KOPT-K1 (cell line): ENCODE measurements around the gene ENTPD7.
"Not testable (repeated sequence)": the region's sequence is repeated elsewhere in the genome, so short reads cannot be mapped to it uniquely, and the experiment has no call there.

Source experiments
- H3K27ac ChIP-seq: fragments of 200-600 bp; sonication (generic); 2 replicates; pipeline ENCODE4 v1.5.1; 2016; ENCODE audit warnings: antibody characterized with exemption, mild to moderate bottlenecking, low read depth, low read length; ENCODE audit not compliant: poor library complexity, severe bottlenecking
- H3K36me3 ChIP-seq: fragments of 200-600 bp; sonication (generic); 2 replicates; pipeline ENCODE4 v1.5.1; 2017; ENCODE audit warnings: antibody characterized with exemption, mild to moderate bottlenecking, low read length, moderate library complexity; ENCODE audit not compliant: insufficient read depth
- H3K9me3 ChIP-seq: fragments of 200-600 bp; sonication (generic); 2 replicates; pipeline ENCODE4 v1.5.1; 2017; ENCODE audit warnings: antibody characterized with exemption, low read length, mild to moderate bottlenecking; ENCODE audit not compliant: insufficient read depth, poor library complexity, severe bottlenecking

ENTPD7 gene

GRCh38 chr10:99698504-99699080 is 39.3 kb downstream of the ENTPD7 start:
- H3K9me3 ChIP-seq: no peaks in the 10 kb centered on the region
- H3K36me3 ChIP-seq: no peaks in the 10 kb centered on the region
- H3K27ac ChIP-seq: no peak overlapping the region

GRCh38 chr10:99700649-99701048 is 41.3 kb downstream of the ENTPD7 start:
- Histone ChIP-seq H3K9me3 (no peaks in the 10 kb centered on the region), H3K27ac (no peak overlapping the region), H3K36me3 (no peaks in the 10 kb centered on the region)

GRCh38 chr10:99708428-99709012 is 49.2 kb downstream of the ENTPD7 start:
- H3K27ac ChIP-seq: no peak overlapping the region

GRCh38 chr10:99709480-99710229 is 50.3 kb downstream of the ENTPD7 start:
- no peaks in the 10 kb centered on the region for H3K9me3 ChIP-seq
- peaks cover 47% of the 10 kb centered on the region for H3K36me3 ChIP-seq
- H3K27ac ChIP-seq: no peak overlapping the region

More at GRCh38 chr10:99708428-99709012, 49.2 kb downstream of the ENTPD7 start:
- H3K36me3 ChIP-seq: peaks cover 36% of the 10 kb centered on the region
- H3K9me3 ChIP-seq: no peaks in the 10 kb centered on the region

GRCh38 chr10:99711129-99711719 is 51.9 kb downstream of the ENTPD7 start:
- H3K36me3 ChIP-seq: peaks cover 58% of the 10 kb centered on the region
- H3K27ac ChIP-seq: no peak overlapping the region
- no peaks in the 10 kb centered on the region for H3K9me3 ChIP-seq

- no peak overlapping the region for H3K27ac ChIP-seq
- no peaks in the 10 kb centered on the region for H3K9me3 ChIP-seq
- peaks cover 85% of the 10 kb centered on the region for H3K36me3 ChIP-seq
Observed at GRCh38 chr10:99714446-99714845, 55.1 kb downstream of the ENTPD7 start.

GRCh38 chr10:99720387-99720786 is 61.1 kb downstream of the ENTPD7 start:
- Histone ChIP-seq H3K9me3 (no peaks in the 10 kb centered on the region), H3K36me3 (peaks cover 96% of the 10 kb centered on the region), H3K27ac (no peak overlapping the region)

GRCh38 chr10:99730026-99730425 is 70.7 kb downstream of the ENTPD7 start:
- no peak overlapping the region for H3K27ac ChIP-seq
- peaks cover 36% of the 10 kb centered on the region for H3K36me3 ChIP-seq

GRCh38 chr10:99731306-99732032 is 72.2 kb downstream of the ENTPD7 start:
- no peaks in the 10 kb centered on the region for H3K9me3 ChIP-seq
- peaks cover 32% of the 10 kb centered on the region for H3K36me3 ChIP-seq
- peak overlapping the region; percentile 84 for H3K27ac ChIP-seq

More at GRCh38 chr10:99730026-99730425, 70.7 kb downstream of the ENTPD7 start:
- no peaks in the 10 kb centered on the region for H3K9me3 ChIP-seq

- peak within 1 kb of the TSS; percentile 84 for H3K27ac ChIP-seq
- peaks cover 32% of the 10 kb centered on the region for H3K36me3 ChIP-seq
- no peaks in the 10 kb centered on the region for H3K9me3 ChIP-seq
Observed at GRCh38 chr10:99732033-99732842, 72.9 kb downstream of the ENTPD7 start, which contains the start of the genes COX15 and CUTC. Gene COX15, minus strand, starts transcription at chr10:99732127. Its CDS starts 78 bp downstream, at chr10:99732049. Gene CUTC, plus strand, starts transcription at chr10:99732234. Its CDS starts 115 bp downstream, at chr10:99732349.

GRCh38 chr10:99733366-99733765 is 74.1 kb downstream of the ENTPD7 start:
- Histone ChIP-seq H3K9me3 (no peaks in the 10 kb centered on the region), H3K27ac (no peak overlapping the region), H3K36me3 (peaks cover 33% of the 10 kb centered on the region)

- not testable (repeated sequence) for H3K27ac ChIP-seq, H3K9me3 ChIP-seq
- H3K36me3 ChIP-seq: peaks cover 37% of the 10 kb centered on the region
Observed at GRCh38 chr10:99734111-99734510, 74.8 kb downstream of the ENTPD7 start.

- Histone ChIP-seq H3K9me3 (peaks cover 28% of the 10 kb centered on the region), H3K36me3 (peaks cover 98% of the 10 kb centered on the region), H3K27ac (no peak overlapping the region)
Observed at GRCh38 chr10:99740260-99740659, 81.0 kb downstream of the ENTPD7 start.

GRCh38 chr10:99740933-99741559 is 81.7 kb downstream of the ENTPD7 start:
- peaks cover 100% of the 10 kb centered on the region for H3K36me3 ChIP-seq
- peaks cover 28% of the 10 kb centered on the region for H3K9me3 ChIP-seq
- H3K27ac ChIP-seq: no peak overlapping the region
